ENCODE measurements around the gene TMC3. TPM values are rescaled to one million over a fixed set of nuclear protein-coding genes. Genes with fewer than 3 reads are reported as not detected.

The TMC3 gene
- total RNA-seq, 1 donor from 2014 or later = not detected

- Histone ChIP-seq H3K4me3 (no peak overlapping the region), H3K27ac (replicated peaks) (no peak overlapping the region), H3K36me3 (no peaks in the 10 kb centered on the region), H3K9me3 (replicated peaks) (no peaks in the 10 kb centered on the region), H3K27me3 (ENCODE audit: low read depth) (no peaks in the 10 kb centered on the region), H3K4me1 (peaks cover 19% of the 10 kb centered on the region)
- intact Hi-C loops (cut with micrococcal nuclease) = no loop called here
- no peak for TF ChIP-seq CTCF (IDR thresholded peaks at IDR 0.05; ENCODE audit: borderline replicate concordance)
- DNase-seq = no peak
Measured at GRCh38 chr15:81413851-81414250, 39.8 kb upstream of the TMC3 start.

GRCh38 chr15:81411969-81412633, 38.1 kb upstream of the TMC3 start:
- no peak overlapping the region for H3K27ac ChIP-seq (replicated peaks)
- intact Hi-C loops (cut with micrococcal nuclease) = no loop called here

GRCh38 chr15:81411051-81411450, 37.0 kb upstream of the TMC3 start:
- H3K27me3 ChIP-seq (ENCODE audit: low read depth) = no peaks in the 10 kb centered on the region
- no peak overlapping the region for H3K4me3 ChIP-seq
- intact Hi-C loops (cut with micrococcal nuclease) = no loop called here
- DNase-seq = no peak
- no peaks in the 10 kb centered on the region for H3K36me3 ChIP-seq
- peak overlapping the region; percentile 51 for H3K27ac ChIP-seq (replicated peaks)
- TF ChIP-seq CTCF (IDR thresholded peaks at IDR 0.05; ENCODE audit: borderline replicate concordance) = no peak
- peaks cover 25% of the 10 kb centered on the region for H3K4me1 ChIP-seq
- no peaks in the 10 kb centered on the region for H3K9me3 ChIP-seq (replicated peaks)

More at GRCh38 chr15:81411969-81412633, 38.1 kb upstream of the TMC3 start:
- DNase-seq = no peak
- Histone ChIP-seq H3K27me3 (ENCODE audit: low read depth) (no peaks in the 10 kb centered on the region), H3K4me1 (peaks cover 25% of the 10 kb centered on the region), H3K4me3 (no peak overlapping the region), H3K9me3 (replicated peaks) (no peaks in the 10 kb centered on the region), H3K36me3 (no peaks in the 10 kb centered on the region)
- no peak for TF ChIP-seq CTCF (IDR thresholded peaks at IDR 0.05; ENCODE audit: borderline replicate concordance)

- intact Hi-C loops (cut with micrococcal nuclease) = no loop called here
- peak; percentile 73 for TF ChIP-seq CTCF (IDR thresholded peaks at IDR 0.05; ENCODE audit: borderline replicate concordance)
- Histone ChIP-seq H3K4me1 (peaks cover 25% of the 10 kb centered on the region), H3K27ac (replicated peaks) (peak overlapping the region; percentile 51), H3K27me3 (ENCODE audit: low read depth) (peaks cover under 1% of the 10 kb centered on the region), H3K36me3 (no peaks in the 10 kb centered on the region), H3K9me3 (replicated peaks) (no peaks in the 10 kb centered on the region), H3K4me3 (no peak overlapping the region)
- DNase-seq = peak; percentile 42
Measured at GRCh38 chr15:81410318-81410753, 36.3 kb upstream of the TMC3 start.

GRCh38 chr15:81407718-81408117, 33.7 kb upstream of the TMC3 start:
- Histone ChIP-seq H3K4me3 (no peak overlapping the region), H3K9me3 (replicated peaks) (no peaks in the 10 kb centered on the region), H3K27ac (replicated peaks) (no peak overlapping the region), H3K4me1 (peaks cover 25% of the 10 kb centered on the region), H3K36me3 (no peaks in the 10 kb centered on the region), H3K27me3 (ENCODE audit: low read depth) (peaks cover 7% of the 10 kb centered on the region)
- TF ChIP-seq CTCF (IDR thresholded peaks at IDR 0.05; ENCODE audit: borderline replicate concordance) = no peak
- intact Hi-C loops (cut with micrococcal nuclease) = no loop called here
- peak; percentile 30 for DNase-seq
